ENCODE data around the gene EPS8.
"Not testable (repeated sequence)": the region's sequence is repeated elsewhere in the genome, so short reads cannot be mapped to it uniquely, and the experiment has no call there.

The EPS8 gene

DNA sequence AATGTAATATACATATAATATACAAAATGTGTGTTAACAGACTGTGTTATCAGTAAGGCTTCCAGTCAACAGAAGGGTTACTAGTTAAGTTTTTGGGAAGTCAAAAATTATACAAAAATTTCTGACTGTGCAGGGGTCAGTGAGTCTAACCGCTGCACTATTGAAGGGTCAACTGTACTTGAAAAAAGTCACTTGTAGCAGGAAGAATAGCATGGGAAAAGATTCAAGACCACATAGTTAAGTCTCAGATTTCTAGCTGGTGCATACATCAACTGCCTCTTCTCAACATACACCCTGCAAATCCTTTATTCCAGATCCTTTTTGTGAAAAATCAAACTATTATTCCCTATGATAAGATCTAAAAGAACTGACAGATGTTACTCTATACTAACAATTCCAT is 5.9 kb downstream of the EPS8 start:
- Mint-ChIP-seq H3K27me3 (peaks cover 47% of the 10 kb centered on the region), H3K9me3 (no peaks in the 10 kb centered on the region), H3K4me1 (peaks cover 7% of the 10 kb centered on the region), H3K36me3 (ENCODE audit: low read depth) (no peaks in the 10 kb centered on the region), H3K4me3 (no peak overlapping the region), H3K27ac (no peak overlapping the region)
- ATAC-seq (no peak), DNase-seq (no peak)

DNA sequence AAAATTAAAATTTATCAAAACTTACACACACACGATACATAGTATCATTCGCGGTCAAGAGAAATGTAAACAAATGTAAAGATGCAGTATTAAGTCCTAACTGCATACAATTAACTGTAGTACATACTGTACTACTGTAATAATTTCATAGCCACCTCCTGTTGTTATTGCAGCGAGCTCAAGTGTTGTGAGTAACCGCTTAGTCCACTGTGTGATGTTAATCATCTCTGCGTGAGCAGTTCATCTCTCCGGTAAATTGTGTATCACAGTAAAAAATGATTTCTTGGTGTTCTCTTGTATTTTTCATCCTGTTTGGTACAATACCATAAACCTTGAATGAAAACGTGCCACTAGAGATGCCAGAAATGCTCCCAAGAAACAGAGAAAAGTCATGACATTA is 6.5 kb downstream of the EPS8 start:
- Mint-ChIP-seq H3K27ac (no peak overlapping the region), H3K4me3 (no peak overlapping the region), H3K36me3 (ENCODE audit: low read depth) (no peaks in the 10 kb centered on the region), H3K27me3 (peaks cover 40% of the 10 kb centered on the region), H3K4me1 (peaks cover under 1% of the 10 kb centered on the region), H3K9me3 (no peaks in the 10 kb centered on the region)
- ATAC-seq = no peak
- DNase-seq = no peak

DNA sequence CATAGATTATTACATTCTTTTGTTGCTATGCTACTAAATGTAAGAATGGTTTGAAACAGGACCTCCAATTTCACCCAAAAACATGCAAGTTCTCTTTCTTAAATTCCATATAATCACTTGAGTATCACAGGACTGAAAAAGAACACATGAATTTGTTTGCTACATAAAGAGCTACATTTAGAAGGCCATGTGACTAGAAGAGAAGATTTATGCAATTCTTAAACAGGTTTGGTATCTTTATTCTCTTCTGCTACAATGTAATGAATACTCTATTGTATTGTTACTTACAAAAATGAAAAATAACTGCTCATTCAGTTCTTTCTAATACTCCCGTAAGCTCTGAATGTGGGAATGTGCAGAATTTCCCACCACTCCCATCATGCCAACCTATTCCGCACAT is 9.3 kb downstream of the EPS8 start:
- Mint-ChIP-seq H3K27me3 (peaks cover 35% of the 10 kb centered on the region), H3K4me1 (no peaks in the 10 kb centered on the region), H3K9me3 (no peaks in the 10 kb centered on the region), H3K36me3 (ENCODE audit: low read depth) (no peaks in the 10 kb centered on the region), H3K4me3 (no peak overlapping the region), H3K27ac (no peak overlapping the region)
- ATAC-seq = no peak
- no peak for DNase-seq

DNA sequence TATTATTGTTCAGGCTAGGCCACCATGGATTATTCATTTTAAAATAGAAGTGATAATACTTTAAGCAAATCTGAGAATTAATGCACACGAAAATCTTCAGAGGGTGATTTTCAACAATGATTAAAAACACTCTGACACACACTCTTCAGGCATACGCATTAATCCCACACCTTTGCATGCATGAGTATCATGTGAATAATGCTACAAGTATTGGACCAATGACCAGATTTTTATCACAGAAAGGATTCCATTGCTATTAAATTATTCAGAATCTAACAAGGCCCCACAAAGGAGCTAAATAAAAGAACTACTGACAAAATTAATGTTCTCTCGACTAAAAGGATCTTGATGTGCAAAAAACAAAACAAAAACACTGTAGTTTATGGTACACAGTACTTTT is 11.1 kb downstream of the EPS8 start:
- Mint-ChIP-seq H3K9me3 (no peaks in the 10 kb centered on the region), H3K27ac (no peak overlapping the region), H3K36me3 (ENCODE audit: low read depth) (no peaks in the 10 kb centered on the region), H3K4me1 (no peaks in the 10 kb centered on the region), H3K27me3 (peaks cover 24% of the 10 kb centered on the region), H3K4me3 (no peak overlapping the region)
- no peak for ATAC-seq
- DNase-seq = no peak

DNA sequence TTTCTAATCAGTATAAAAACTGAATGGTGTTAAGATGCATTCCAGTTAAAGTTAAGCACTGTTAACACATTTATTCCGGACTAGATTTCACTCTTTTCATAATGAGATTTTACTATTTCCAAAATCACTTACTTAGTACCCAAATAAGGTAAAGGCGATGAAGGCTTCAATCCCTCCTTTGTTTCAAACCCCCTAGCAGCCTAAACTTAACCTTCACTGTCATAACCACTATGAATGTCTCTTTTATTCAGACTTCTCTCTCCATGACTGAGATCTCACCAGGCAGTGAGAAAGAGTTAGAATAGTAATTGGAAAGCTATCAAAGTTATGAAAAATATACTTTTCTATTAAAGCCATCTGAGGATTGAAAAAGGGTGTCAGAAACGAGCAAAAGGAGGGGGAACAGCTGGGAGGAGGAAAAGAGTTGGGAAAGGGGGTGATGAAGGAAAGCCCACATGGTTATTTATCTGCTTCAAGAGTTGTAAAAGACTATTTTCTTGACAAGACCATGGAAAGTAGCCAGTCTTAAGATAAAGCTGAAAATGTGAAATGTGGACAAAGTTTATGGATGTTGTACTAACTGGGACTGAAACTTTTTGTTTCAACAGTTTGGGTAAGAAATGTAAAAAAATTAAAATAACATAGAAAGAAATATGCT is 11.7 kb downstream of the EPS8 start:
- no peaks in the 10 kb centered on the region for H3K4me1 Mint-ChIP-seq
- DNase-seq (no peak), ATAC-seq (no peak)
- no peaks in the 10 kb centered on the region for H3K9me3 Mint-ChIP-seq
- H3K36me3 Mint-ChIP-seq (ENCODE audit: low read depth) = no peaks in the 10 kb centered on the region
- H3K4me3 Mint-ChIP-seq = no peak overlapping the region
- peaks cover 24% of the 10 kb centered on the region for H3K27me3 Mint-ChIP-seq
- no peak overlapping the region for H3K27ac Mint-ChIP-seq

DNA sequence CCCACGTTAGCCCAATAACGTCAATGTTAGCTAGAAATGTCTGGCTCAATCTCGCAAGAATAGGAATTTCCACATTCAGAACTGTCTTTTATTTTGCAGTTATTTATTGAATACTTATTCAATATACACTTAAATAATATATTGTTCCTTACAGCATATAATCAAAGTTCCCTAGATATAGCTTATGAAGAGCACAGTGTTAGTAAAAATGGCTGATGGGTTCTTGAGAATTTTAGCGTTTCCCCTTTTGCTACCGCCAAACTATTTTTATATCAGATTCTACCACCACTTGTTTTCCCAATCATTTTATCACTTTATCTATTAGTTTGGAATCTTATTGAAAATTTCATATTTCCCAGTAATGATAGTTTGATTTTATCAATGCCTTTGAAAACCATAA is 12.7 kb downstream of the EPS8 start:
- Mint-ChIP-seq H3K9me3 (no peaks in the 10 kb centered on the region), H3K4me3 (no peak overlapping the region), H3K27ac (no peak overlapping the region), H3K36me3 (ENCODE audit: low read depth) (no peaks in the 10 kb centered on the region), H3K27me3 (peaks cover 20% of the 10 kb centered on the region), H3K4me1 (peaks cover 1% of the 10 kb centered on the region)
- DNase-seq = no peak
- no peak for ATAC-seq

DNA sequence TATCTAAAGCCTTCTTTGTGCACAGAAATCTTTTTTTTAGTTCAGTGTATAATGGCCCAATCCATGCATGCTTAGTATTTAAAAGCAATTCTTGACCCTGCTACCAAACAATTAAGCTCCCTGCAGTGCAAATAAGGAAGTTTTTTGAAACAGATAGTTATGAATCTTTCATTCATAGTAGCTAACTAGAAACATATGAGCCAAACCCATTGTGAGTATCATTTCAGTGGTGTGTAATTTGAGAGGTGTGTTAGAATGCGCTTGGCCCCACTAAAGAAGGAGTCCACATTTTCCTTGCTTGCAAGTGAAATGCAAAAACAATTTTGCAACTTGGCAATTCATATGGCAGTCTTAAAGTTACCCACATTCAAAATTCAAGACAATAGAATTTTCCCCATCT is 14.4 kb downstream of the EPS8 start:
- Mint-ChIP-seq H3K9me3 (no peaks in the 10 kb centered on the region), H3K27me3 (peaks cover 15% of the 10 kb centered on the region), H3K4me3 (no peak overlapping the region), H3K27ac (no peak overlapping the region), H3K4me1 (peaks cover 1% of the 10 kb centered on the region), H3K36me3 (ENCODE audit: low read depth) (no peaks in the 10 kb centered on the region)
- DNase-seq = no peak
- ATAC-seq = no peak

DNA sequence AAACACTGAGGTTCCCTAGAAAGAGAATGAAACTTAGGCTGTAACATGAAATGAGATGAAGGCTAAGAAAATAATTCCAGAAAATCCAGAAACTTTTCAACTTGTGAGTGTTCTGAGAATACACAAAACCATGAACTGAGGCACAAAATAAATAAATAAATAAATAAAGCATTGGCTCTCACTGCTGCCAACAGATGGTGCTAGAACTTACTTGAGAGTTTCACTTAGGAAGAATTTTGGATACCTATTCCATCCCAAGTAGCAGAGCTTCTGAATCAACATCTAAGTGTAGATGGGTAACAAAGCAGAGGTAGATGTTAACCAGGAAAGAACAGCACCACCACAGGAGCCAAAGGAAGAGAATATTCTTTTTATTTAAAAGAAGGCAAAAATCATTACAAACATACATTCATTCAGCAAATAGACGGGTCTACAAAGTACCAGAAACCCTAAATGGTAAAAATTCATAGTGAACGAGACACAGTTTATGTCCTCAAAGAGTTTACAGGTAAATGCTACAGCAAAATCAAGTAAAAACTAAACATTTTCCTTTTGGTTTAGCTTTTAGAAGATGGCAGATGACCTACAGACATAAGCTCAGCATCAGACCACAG is 16.7 kb downstream of the EPS8 start:
- H3K36me3 Mint-ChIP-seq (ENCODE audit: low read depth) = no peaks in the 10 kb centered on the region
- no peak for ATAC-seq
- peaks cover 14% of the 10 kb centered on the region for H3K27me3 Mint-ChIP-seq

DNA sequence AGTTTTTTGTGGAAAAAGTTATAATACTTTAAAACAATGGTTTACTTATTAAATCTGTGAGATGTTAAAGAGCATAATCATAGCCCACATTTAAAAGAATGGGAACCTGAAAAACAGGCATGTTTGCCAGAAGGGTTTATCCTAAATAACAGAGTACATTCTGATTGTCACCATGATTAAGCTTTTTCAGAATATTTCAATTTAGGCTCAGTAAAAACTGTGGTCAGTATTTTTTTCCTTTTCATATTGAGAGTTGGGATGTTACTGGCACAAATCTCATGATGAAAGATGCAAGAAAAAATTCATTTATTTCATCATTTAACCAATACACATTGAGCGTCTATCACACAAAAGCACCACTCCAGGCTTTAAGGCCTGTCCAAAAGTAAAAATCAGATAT is 18.6 kb downstream of the EPS8 start:
- Mint-ChIP-seq H3K9me3 (no peaks in the 10 kb centered on the region), H3K27ac (no peak overlapping the region), H3K36me3 (ENCODE audit: low read depth) (no peaks in the 10 kb centered on the region), H3K4me1 (peaks cover 1% of the 10 kb centered on the region), H3K27me3 (peaks cover 3% of the 10 kb centered on the region), H3K4me3 (no peak overlapping the region)
- DNase-seq = no peak
- no peak for ATAC-seq

More for the DNA sequence above, 16.7 kb downstream of the EPS8 start:
- peaks cover 1% of the 10 kb centered on the region for H3K4me1 Mint-ChIP-seq
- no peak overlapping the region for H3K27ac Mint-ChIP-seq
- H3K4me3 Mint-ChIP-seq = no peak overlapping the region
- DNase-seq = no peak
- no peaks in the 10 kb centered on the region for H3K9me3 Mint-ChIP-seq

DNA sequence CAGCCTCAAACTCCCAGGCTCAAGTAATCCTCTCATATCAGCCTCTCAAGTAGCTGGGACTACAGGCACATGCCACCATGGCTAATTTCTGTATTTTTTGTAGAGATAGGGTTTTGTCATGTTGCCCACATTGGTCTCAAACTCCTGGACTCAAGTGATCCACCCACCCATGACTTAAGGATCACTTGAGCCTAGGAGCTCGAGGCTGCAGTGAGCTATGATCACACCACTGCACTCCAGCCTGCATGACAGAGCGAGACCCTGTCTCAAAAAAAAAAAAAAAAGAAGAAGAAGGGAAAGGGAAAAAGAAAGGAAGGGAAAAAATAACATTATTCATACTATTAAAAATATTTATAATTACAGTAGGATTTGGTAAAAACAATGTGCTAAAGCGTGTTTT is 19.2 kb downstream of the EPS8 start:
- no peaks in the 10 kb centered on the region for H3K36me3 Mint-ChIP-seq (ENCODE audit: low read depth)
- ATAC-seq (no peak), DNase-seq (no peak)
- H3K4me1 Mint-ChIP-seq = peaks cover 1% of the 10 kb centered on the region
- H3K9me3 Mint-ChIP-seq = no peaks in the 10 kb centered on the region
- H3K27ac Mint-ChIP-seq = no peak overlapping the region
- H3K27me3 Mint-ChIP-seq = peaks cover 2% of the 10 kb centered on the region
- H3K4me3 Mint-ChIP-seq = no peak overlapping the region

DNA sequence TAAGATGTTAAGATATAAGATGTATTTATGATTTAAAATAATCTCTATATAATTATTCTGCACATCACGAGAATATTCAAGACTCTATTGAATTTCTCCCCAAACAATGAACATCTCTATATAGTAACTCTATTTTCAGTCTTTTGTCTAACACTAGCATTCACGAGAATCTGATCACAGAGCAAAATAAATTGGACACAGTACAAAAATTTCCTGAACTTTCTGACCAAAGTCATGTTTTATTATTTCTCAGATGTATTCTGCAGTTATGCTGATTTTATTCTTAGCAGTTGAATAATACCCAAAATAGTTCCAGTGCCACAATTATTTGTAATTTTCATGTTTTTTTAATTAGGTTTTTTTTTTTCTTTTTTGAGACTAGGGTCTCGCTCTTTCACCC is 19.6 kb downstream of the EPS8 start:
- no peaks in the 10 kb centered on the region for H3K9me3 Mint-ChIP-seq
- no peak overlapping the region for H3K27ac Mint-ChIP-seq
- H3K4me1 Mint-ChIP-seq = peaks cover 1% of the 10 kb centered on the region
- no peak overlapping the region for H3K4me3 Mint-ChIP-seq
- no peaks in the 10 kb centered on the region for H3K36me3 Mint-ChIP-seq (ENCODE audit: low read depth)
- ATAC-seq = no peak
- DNase-seq = no peak
- H3K27me3 Mint-ChIP-seq = peaks cover 2% of the 10 kb centered on the region

DNA sequence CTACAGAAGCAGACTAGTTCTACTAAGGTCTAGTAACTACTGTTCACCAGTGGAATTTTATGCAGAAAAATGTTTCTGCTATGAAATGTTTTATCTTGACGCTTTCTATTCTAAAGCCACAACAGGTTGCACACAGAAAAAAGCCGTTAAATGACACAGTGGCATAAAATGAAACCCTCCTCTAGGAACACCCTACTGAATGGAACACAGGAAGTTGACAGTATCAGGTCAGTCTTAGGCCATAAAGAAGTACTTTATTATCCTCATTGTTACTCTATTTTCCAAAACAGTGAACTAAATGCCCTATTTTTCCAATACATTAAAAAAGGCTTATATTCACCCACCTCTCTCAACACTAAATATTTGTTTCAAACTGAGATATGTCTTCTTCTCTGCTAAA is 21.9 kb downstream of the EPS8 start:
- ATAC-seq (no peak), DNase-seq (no peak)
- H3K4me1 Mint-ChIP-seq = peaks cover 1% of the 10 kb centered on the region
- H3K27ac Mint-ChIP-seq = no peak overlapping the region
- peaks cover 2% of the 10 kb centered on the region for H3K27me3 Mint-ChIP-seq
- peaks cover 6% of the 10 kb centered on the region for H3K9me3 Mint-ChIP-seq
- no peaks in the 10 kb centered on the region for H3K36me3 Mint-ChIP-seq (ENCODE audit: low read depth)
- H3K4me3 Mint-ChIP-seq = no peak overlapping the region

DNA sequence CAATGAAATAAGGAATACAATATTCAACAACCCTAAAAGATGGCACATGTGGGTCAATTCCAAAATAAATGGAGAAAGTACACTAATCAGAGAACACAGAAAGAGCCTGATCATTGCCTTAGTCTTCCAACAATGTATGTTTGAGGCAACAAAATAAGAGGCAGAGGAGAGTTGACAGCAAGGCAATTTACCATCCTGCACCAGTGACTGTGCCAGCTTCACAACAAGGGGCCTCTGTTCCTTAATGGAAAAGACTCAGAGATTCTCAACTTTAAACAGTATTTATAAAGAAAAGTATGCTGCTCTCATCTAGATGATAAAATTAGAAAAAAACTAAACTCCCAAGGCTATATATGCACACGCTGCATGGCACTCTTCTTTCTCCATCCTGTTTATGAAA is 25.9 kb downstream of the EPS8 start:
- H3K27ac Mint-ChIP-seq = no peak overlapping the region
- peaks cover 6% of the 10 kb centered on the region for H3K9me3 Mint-ChIP-seq
- no peak overlapping the region for H3K4me3 Mint-ChIP-seq
- H3K36me3 Mint-ChIP-seq (ENCODE audit: low read depth) = no peaks in the 10 kb centered on the region
- peaks cover 9% of the 10 kb centered on the region for H3K27me3 Mint-ChIP-seq
- ATAC-seq (no peak), DNase-seq (no peak)
- H3K4me1 Mint-ChIP-seq = no peaks in the 10 kb centered on the region

DNA sequence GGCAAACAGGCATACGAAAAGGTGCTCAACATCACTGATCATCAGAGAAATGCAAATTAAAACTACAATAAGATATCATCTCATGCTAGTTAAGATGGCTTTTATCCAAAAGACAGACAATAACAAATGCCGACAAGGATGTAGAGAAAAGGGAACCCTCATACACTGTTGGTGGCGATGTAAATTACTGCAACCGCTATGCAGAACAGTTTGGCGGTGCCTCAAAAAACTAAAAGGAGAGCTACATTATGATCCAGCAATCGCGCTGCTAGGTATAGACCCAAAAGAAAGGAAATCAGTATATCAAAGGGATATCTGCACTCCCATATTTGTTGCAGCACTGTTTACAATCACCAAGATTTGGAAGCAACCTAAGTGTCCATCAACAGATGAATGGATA is 27.0 kb downstream of the EPS8 start:
- DNase-seq; H3K36me3 Mint-ChIP-seq (ENCODE audit: low read depth); H3K27me3 Mint-ChIP-seq; H3K9me3 Mint-ChIP-seq; H3K27ac Mint-ChIP-seq; H3K4me3 Mint-ChIP-seq; H3K4me1 Mint-ChIP-seq; ATAC-seq: not testable (repeated sequence)

DNA sequence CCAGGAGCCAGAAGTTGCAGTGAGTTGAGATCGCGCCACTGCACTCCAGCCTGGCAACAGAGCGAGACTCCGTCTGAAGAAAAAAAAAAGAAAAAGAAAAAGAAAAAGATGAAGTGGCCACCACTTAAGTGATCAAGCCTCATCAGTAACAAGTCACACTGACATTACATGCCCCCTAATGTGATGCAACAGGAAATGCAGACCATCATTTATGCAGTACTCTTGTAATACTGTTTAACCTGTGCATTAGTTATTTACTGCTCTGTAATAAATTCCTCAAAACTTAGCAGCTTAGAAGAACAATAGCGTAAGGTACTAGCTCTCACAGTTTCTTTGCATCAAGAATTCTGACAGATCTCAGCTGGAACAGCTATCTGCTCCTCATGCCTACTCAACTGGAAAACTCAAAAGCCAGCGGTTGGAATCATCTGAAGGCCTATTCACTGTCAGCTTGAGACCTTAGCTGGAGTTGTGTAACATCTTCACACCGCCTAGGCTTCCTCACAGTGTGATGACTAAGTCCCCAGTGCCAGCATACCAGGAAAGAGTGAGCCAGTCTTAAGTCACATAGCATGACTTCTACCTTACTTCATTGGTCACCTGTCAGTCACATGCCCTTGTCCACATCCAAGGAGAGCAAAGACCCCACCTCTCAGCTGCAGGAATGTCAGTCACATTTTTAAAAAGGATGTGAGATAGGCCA is 31.5 kb downstream of the EPS8 start:
- ATAC-seq (peak; percentile 75), DNase-seq (no peak)
- Mint-ChIP-seq H3K4me1 (no peaks in the 10 kb centered on the region), H3K9me3 (no peaks in the 10 kb centered on the region), H3K27me3 (peaks cover 17% of the 10 kb centered on the region), H3K27ac (no peak overlapping the region), H3K4me3 (no peak overlapping the region), H3K36me3 (ENCODE audit: low read depth) (no peaks in the 10 kb centered on the region)
